Fibroblast of skin of right biceps (primary cell): ENCODE data around the gene SCYL1.

Experiments used
- DNase-seq: peaks from one replicate; pipeline ENCODE4 v3.0.0-alpha.2; 2013

The SCYL1 gene

GRCh38 chr11:65572356-65573051 is 47.6 kb downstream of the SCYL1 start, which contains the start of gene FAM89B:
TSS of gene FAM89B (plus strand) at chr11:65572538. CDS start at chr11:65572670, 132 bp downstream.
- peak; percentile 88 for DNase-seq

DNA sequence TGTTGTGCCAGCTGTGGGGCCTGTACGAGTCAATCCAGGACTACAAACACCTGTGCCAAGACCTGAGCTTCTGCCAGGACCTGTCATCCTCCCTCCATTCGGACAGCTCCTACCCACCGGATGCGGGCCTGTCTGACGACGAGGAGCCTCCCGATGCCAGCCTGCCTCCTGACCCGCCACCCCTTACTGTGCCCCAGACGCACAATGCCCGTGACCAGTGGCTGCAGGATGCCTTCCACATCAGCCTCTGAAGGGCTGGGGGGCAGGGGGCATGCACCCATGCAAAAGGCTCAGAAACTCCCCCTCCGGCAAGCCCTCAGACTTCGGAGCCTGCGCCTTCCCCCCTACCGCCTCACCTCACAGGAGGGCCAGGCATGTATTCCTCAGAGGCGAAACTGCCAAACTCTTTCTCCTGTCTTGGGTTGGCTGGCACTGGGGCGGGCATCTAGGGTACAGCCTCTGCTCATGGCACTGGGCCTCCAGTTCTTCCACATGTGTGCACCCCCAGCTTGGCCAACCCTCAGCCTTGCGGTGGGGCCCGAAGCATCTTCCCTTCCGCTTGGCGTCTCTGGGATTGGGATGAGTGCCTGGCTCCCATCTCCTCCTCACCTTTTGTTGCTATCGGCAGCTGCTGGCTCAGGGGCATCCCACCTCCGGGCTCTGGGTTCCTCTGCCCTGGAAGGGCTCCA is 48.7 kb downstream of the SCYL1 start:
- no peak for DNase-seq

DNA sequence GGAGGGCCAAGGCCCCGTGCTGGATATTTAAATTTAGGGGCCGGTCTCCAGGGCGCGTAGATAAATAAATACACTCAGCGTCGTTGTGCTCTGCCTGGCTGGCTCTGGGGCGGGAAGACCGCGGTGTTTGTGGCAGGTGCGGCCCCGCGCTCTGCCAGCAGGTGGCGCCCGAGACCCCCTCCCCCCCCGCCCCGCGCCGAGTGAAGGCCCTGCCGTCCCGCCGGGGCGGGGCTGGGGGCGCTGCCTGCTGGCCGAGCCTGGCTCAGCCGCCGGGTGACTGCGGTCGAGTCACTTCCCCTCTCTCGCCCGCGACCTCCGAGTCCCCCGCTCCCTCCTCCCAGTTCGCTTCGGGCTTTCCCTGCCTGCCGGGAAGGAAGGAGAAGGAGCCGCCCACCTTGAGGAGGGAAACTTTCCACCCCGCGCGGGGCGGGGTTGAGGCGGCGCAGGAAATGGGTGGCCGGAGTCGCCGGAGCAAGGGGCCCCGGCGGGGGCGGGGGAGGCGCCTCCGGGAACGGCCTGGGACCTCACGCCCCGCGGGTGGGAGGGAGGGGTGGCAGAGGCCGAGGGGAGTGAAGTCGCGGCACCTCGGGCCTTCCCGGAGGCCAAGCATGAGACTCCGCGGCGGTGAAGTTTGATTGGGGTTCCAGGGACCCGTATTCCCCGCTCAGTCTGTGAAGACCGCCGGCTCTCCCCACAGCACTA is 49.4 kb downstream of the SCYL1 start:
- DNase-seq, result peak; percentile 96

DNA sequence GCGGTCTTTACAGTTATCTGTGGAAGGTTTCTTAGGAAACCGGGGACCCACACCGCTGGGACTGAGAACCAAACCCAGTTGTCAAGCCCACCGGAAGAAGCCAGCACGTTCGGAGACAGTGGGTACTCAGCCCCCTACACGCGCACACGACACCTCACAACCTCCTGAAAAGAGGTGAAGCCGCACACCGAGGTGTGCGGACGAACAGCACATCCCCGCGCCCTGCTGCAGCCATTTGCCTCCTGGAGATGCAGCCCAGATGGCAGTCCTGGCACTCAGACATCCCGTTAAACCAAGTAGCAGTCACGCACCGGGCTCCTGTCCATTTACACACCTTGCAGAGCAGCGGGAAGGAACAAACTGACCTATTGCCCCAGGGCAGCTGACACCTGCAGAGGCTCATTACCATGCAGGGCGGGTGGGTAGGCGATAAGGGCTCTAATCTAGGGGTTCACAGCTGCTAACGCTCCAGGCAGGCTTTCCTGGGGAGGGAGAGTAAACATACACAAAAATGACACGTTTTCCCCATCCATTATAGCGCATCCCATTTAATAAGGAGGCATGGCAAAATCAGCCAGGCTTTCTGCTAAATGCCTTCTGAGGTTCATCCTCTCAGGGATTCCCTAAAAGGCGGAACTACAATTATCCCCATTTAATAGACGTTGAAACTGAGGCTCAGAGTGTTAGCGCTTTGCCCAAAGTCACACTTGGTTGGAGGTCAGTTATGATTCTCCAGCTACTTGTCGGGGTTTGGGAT is 50.1 kb downstream of the SCYL1 start:
- no peak for DNase-seq

DNA sequence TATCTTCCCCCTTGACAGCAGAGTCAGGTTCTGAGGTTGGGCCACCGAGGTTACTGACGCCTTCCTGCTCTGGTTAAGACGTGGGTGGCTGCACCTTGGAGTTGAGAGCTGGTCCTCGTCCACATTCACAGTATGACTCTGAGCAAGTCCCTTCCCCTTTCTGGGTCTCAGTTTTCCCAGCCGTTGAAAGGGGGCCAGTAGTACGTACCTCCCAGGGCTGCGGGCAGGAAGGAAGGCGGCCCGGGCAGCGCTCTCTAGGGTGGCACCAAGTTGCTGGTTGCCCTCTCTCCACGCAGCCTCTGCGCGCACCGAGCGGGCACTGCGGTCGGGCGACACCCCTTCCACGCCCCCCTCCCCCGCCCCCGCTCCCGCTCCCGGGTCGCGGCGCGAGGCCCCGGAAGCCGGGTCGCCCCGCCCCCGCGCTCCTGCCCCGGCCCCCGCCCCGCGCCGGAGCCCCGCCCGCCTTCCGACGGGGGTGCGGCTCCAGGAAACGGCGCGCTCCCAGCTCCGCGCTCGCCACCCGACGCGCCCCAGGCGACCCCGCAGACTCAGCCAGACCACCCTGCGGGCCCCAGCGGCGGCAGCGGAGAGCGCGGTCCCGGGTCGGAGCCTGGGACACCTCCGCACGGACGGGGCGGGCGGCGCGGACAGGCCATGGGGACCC is 50.8 kb downstream of the SCYL1 start, which contains the start of gene EHBP1L1:
EHBP1L1 (plus strand) TSS at position 486 of the 664 bp plus-strand sequence. CDS start 250 bp downstream, outside the sequence.
- peak; percentile 55 for DNase-seq

DNA sequence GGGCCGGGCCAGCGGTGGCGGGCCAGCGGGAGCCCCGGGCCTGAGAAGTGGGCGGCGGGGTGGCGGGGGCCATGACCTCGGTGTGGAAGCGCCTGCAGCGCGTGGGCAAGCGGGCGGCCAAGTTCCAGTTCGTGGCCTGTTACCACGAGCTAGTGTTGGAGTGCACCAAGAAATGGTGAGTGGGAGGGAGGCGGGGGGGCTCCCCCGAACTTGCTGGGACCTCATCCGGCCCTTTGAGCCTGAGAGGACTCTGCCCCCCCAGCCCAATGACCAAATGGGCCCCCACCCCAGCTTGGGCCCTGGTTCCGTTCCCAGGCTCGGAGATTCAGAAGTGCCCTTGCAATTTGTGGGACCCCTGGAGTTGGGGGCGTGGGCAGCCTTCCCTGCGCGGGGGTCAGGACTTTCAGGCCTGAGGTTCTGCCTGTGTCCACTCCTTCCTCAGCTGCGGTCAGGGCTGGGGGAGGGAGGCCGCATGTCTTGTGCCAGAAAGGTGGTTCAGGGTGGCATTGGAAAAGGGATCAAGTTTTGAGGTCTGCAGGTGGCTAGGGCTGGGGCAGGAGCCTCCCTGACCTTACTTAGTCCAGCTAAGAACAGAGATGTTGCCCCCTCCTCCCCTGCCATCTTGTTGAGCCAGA is 51.5 kb downstream of the SCYL1 start:
- no peak for DNase-seq

- DNase-seq, result no peak
These were observed 52.2 kb downstream of the SCYL1 start for GRCh38 chr11:65576867-65577755.

- no peak for DNase-seq
These were observed 52.9 kb downstream of the SCYL1 start for GRCh38 chr11:65577756-65578109.

DNA sequence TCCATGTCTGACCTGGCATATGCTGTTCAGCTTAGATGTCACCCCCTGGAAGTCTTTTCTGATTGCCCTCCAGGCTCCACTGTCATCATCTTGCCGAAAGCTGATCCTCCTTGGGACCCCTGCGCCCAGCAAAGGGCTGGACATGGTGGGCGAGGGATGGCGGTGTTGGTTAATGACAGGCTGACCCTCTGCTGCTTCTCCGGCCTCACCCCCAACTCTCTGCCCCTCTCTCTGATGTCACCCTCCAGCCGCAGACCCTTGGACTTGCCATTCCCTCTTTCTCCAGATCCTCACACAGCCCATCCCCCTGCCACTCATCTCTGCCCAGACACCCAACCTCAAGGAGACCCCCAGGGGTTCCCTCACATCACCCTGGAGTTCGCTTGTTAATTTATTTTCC is 53.3 kb downstream of the SCYL1 start:
- no peak for DNase-seq

- DNase-seq, result no peak
These were observed 53.8 kb downstream of the SCYL1 start for GRCh38 chr11:65578667-65579066.

GRCh38 chr11:65579291-65579690 is 54.4 kb downstream of the SCYL1 start:
- DNase-seq, result no peak

DNA sequence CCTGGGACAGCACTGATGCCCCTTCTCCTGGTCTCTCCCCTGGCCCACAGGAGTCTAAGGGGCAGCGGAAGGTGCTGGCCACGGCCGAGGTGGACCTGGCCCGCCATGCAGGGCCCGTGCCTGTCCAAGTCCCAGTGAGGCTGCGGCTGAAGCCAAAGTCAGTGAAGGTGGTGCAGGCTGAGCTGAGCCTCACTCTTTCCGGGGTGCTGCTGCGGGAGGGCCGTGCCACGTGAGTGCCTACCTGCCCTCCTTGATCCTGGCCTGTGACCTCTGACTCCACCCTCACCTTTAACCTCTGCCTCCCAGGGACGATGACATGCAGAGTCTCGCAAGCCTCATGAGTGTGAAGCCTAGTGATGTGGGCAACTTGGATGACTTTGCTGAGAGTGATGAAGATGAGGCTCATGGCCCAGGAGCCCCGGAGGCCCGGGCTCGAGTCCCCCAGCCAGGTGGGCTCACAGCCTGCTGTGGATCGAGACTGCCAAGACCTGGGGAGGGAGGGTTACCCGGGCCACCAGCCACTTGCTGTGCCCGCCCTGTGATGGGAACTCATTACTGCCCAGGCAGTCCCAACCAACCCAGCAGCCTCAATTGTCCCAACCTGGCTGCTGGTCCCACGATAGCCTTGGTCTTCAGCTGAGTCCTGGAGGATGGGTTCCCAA is 55.3 kb downstream of the SCYL1 start:
- no peak for DNase-seq

GRCh38 chr11:65580756-65581155 is 55.9 kb downstream of the SCYL1 start:
- no peak for DNase-seq

GRCh38 chr11:65581928-65582327 is 57.0 kb downstream of the SCYL1 start:
- DNase-seq, result no peak

- no peak for DNase-seq
These were observed 58.7 kb downstream of the SCYL1 start for GRCh38 chr11:65583589-65583988.

- no peak for DNase-seq
These were observed 59.2 kb downstream of the SCYL1 start for GRCh38 chr11:65584106-65584505.

GRCh38 chr11:65584723-65585171 is 59.9 kb downstream of the SCYL1 start:
- no peak for DNase-seq

GRCh38 chr11:65585396-65586246 is 60.7 kb downstream of the SCYL1 start:
- no peak for DNase-seq

- no peak for DNase-seq
These were observed 61.4 kb downstream of the SCYL1 start for GRCh38 chr11:65586247-65586630.
